GM23248 (cell line): ENCODE data around the gene CLEC3A. TPM values are rescaled to one million over a fixed set of nuclear protein-coding genes. Genes with fewer than 3 reads are reported as not detected.

ENCODE experiments used
- DNase-seq: peaks from one replicate; pipeline ENCODE4 v3.0.0-alpha.2; 2015
- H2AFZ ChIP-seq: fragments of 200-600 bp; sonication (generic); 2 replicates; pipeline ENCODE4 v1.6.1; 2016; ENCODE audit warnings: antibody characterized with exemption
- H3F3A ChIP-seq: fragments of 200-600 bp; sonication (generic); 2 replicates; pipeline ENCODE4 v1.6.1; 2016; ENCODE audit warnings: mild to moderate bottlenecking, antibody characterized with exemption, mixed run types; ENCODE audit not compliant: insufficient read depth
- H3K27ac ChIP-seq: fragments of 200-600 bp; sonication (generic); 2 replicates; pipeline ENCODE4 v1.5.1; 2016; ENCODE audit warnings: mild to moderate bottlenecking
- H3K27me3 ChIP-seq: fragments of 200-600 bp; sonication (generic); replicated peaks from 2 replicates; pipeline ENCODE4 v1.6.1; 2016; ENCODE audit warnings: mild to moderate bottlenecking; ENCODE audit not compliant: insufficient read depth
- H3K36me3 ChIP-seq: fragments of 200-600 bp; sonication (generic); 2 replicates; pipeline ENCODE4 v1.6.1; 2016; ENCODE audit warnings: low read depth, mild to moderate bottlenecking
- H3K4me1 ChIP-seq: fragments of 200-600 bp; sonication (generic); 2 replicates; pipeline ENCODE4 v1.6.1; 2016; ENCODE audit warnings: mild to moderate bottlenecking; ENCODE audit not compliant: insufficient read depth
- H3K4me2 ChIP-seq: fragments of 200-600 bp; sonication (generic); one replicate; pipeline ENCODE4 v1.6.1; 2016; ENCODE audit warnings: mild to moderate bottlenecking; ENCODE audit not compliant: unreplicated experiment
- H3K4me3 ChIP-seq: fragments of 200-600 bp; sonication (generic); 2 replicates; pipeline ENCODE4 v1.5.1; 2016; ENCODE audit warnings: mild to moderate bottlenecking
- H3K79me2 ChIP-seq: fragments of 200-600 bp; sonication (generic); 2 replicates; pipeline ENCODE4 v1.6.1; 2016; ENCODE audit warnings: mild to moderate bottlenecking; ENCODE audit not compliant: insufficient read depth
- H3K9ac ChIP-seq: fragments of 200-600 bp; sonication (generic); 2 replicates; pipeline ENCODE4 v1.6.1; 2016; ENCODE audit warnings: mild to moderate bottlenecking
- H3K9me2 ChIP-seq: fragments of 200-600 bp; sonication (generic); 2 replicates; pipeline ENCODE4 v1.6.1; 2016; ENCODE audit warnings: mixed run types, mild to moderate bottlenecking, moderate library complexity; ENCODE audit not compliant: insufficient read depth
- H3K9me3 ChIP-seq: fragments of 200-600 bp; sonication (generic); one replicate; pipeline ENCODE4 v1.6.1; 2017; ENCODE audit warnings: low read depth
- H4K20me1 ChIP-seq: fragments of 200-600 bp; sonication (generic); 2 replicates; pipeline ENCODE4 v1.6.0; 2016; ENCODE audit not compliant: insufficient read depth
- EZH2 ChIP-seq: fragments of 200-600 bp; sonication (generic); IDR thresholded peaks from 2 replicates; pipeline ENCODE4 v1.6.1; 2018; ENCODE audit warnings: antibody characterized with exemption, mild to moderate bottlenecking; ENCODE audit not compliant: insufficient read depth, poor library complexity, severe bottlenecking
- EZH2phosphoT487 ChIP-seq: fragments of 200-600 bp; sonication (generic); IDR thresholded peaks from 2 replicates; pipeline ENCODE4 v1.6.1; 2018; ENCODE audit warnings: antibody characterized with exemption, moderate library complexity, mild to moderate bottlenecking, low read depth; ENCODE audit not compliant: insufficient read depth
- WGBS, 2 experiments: methylation state at CpG; one replicate each; pipeline ENCODE4 v1.1.6; 2015 to 2017; ENCODE audit warnings: low lambda C conversion rate in 2 of 2, low coverage in 1 of 2; ENCODE audit errors: missing lambda C conversion rate in 2 of 2; 5-methylcytosine and 5-hydroxymethylcytosine counted together
- in situ Hi-C: fragments of 300-500 bp; cut with MboI; formaldehyde crosslinking; loops from 2 replicates; pipeline ENCODE4 v1.15.0; 2020
- polyA plus RNA-seq: library from polyadenylated mRNA; unstranded; fragments of >200 nt; fragmentation: Nextera tagmentation; extraction: Ambion mirVana; gene quantifications from 2 replicates; pipeline ENCODE4 v1.2.1, GENCODE V29; 2016
- total RNA-seq: library from RNA; depleted of rRNA; stranded (reverse); fragments of >200 nt; shearing (Covaris generic); gene quantifications from 2 replicates; pipeline ENCODE4 v1.2.3, GENCODE V29; 2014

Gene CLEC3A
- total and polyA plus RNA-seq, 2 experiments from 2014 or later, result not detected

DNA sequence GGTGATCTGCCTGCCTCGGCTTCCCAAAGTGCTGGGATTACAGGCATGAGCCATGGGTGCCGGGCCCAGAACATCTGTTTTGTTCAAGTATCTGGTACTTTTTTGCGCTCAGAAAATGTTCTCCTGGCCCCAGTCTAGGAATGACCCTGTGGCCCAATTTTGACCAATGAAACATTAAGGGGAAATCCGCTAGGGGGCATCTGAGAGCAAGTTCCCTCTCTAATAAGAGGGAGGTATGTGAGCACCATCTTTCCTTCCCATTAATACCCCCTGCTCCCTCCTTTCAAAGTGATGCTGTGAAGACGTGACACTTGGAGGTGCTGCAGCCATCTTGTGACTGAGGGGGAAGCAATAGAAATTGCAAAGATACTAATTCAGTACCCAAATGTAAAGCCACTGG lies 16.5 kb upstream of the CLEC3A start:
- Histone ChIP-seq H3K4me3 (no peak overlapping the region), H3K27ac (no peak overlapping the region), H3K9me3 (no peaks in the 10 kb centered on the region), H2AFZ (no peak overlapping the region), H3K79me2 (no peaks in the 10 kb centered on the region), H3K4me1 (no peaks in the 10 kb centered on the region), H3K27me3 (no peaks in the 10 kb centered on the region), H3F3A (no peaks in the 10 kb centered on the region), H3K9ac (no peak overlapping the region), H3K36me3 (no peaks in the 10 kb centered on the region), H3K9me2 (no peaks in the 10 kb centered on the region), H3K4me2 (no peak overlapping the region), H4K20me1 (no peaks in the 10 kb centered on the region)
- in situ Hi-C loops, result no loop called here
- peak; percentile 7 for DNase-seq
- no peak for TF ChIP-seq EZH2
- TF ChIP-seq EZH2phosphoT487, result no peak
- WGBS, 2 experiments, result 61 to 68% methylated on average over 5 of the region's 5 CpGs

DNA sequence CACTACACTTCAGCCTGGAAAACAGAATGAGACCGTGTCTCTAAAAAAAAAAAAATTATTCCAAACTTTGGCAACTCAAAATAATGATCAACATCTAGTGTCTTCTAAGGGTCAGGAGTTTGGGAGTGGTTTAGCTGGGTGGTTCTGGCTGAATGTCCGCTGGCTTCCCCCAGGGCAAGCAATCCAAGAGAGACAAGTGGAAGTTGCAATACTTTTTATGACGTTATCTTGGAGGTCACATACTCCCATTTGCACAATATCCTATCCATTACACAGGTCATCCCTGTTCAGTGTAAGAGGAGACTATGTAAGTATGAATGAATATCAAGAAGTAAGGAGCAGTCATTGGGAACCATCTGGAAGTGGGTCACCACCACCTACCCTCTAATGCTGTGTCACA lies 15.2 kb upstream of the CLEC3A start:
- 14 to 27% methylated on average over 3 of the region's 3 CpGs for WGBS, 2 experiments
- Histone ChIP-seq H3F3A (no peaks in the 10 kb centered on the region), H3K27me3 (no peaks in the 10 kb centered on the region), H3K79me2 (no peaks in the 10 kb centered on the region), H3K4me1 (no peaks in the 10 kb centered on the region), H3K9me3 (no peaks in the 10 kb centered on the region), H3K4me3 (no peak overlapping the region), H2AFZ (no peak overlapping the region), H3K27ac (no peak overlapping the region), H3K4me2 (no peak overlapping the region), H3K9me2 (no peaks in the 10 kb centered on the region), H3K36me3 (no peaks in the 10 kb centered on the region), H3K9ac (no peak overlapping the region), H4K20me1 (no peaks in the 10 kb centered on the region)
- in situ Hi-C loops, result no loop called here
- DNase-seq, result no peak
- no peak for TF ChIP-seq EZH2
- no peak for TF ChIP-seq EZH2phosphoT487

DNA sequence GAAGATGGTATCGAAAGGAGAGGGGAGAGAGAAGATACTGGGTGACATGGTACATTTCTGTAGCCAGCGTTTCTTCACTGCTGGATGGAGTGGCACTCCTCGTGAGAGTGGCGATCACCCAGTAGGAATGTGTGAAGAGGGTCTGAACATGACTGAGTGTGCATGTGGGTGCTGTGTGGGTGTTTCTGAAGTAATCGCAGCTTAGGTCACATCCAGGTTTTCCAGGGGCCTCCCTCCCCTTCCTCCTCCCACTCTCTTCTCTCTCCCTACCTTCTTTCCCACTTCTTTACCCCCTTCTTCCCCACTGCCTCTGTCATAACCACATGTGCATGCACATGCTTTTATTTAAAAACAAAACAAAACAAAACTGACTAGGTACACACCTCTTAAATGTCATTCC lies 1.8 kb downstream of the CLEC3A start:
- TF ChIP-seq EZH2phosphoT487 (no peak), EZH2 (no peak)
- Histone ChIP-seq H3K9me3 (no peaks in the 10 kb centered on the region), H2AFZ (no peak overlapping the region), H3K79me2 (no peaks in the 10 kb centered on the region), H4K20me1 (no peaks in the 10 kb centered on the region), H3K4me2 (no peak overlapping the region), H3K27me3 (no peaks in the 10 kb centered on the region), H3F3A (no peaks in the 10 kb centered on the region), H3K27ac (no peak overlapping the region), H3K9me2 (no peaks in the 10 kb centered on the region), H3K4me3 (no peak overlapping the region), H3K36me3 (no peaks in the 10 kb centered on the region), H3K4me1 (no peaks in the 10 kb centered on the region), H3K9ac (no peak overlapping the region)
- DNase-seq, result no peak
- in situ Hi-C loops, result no loop called here
- WGBS, 2 experiments, result 67 to 69% methylated on average over 5 of the region's 5 CpGs

DNA sequence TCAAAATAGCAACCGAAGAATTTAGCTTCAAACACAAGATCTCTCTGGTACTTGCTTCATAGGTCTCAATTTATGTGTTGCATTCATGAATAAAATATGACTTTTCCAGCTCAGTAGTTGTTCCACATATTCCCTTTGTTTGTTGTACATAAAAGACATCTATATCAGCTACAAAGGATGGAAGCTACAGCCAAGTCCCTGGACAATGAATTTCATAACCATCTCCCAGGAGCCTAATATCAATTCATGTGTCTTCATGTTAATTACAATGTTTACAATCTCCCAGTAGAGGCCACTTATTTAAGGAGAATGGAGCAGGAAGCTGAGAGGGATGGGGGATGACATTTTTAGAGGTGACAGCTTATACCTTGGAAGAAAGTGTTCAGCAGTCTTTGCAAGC lies 3.3 kb downstream of the CLEC3A start:
- no peak for DNase-seq
- no peaks in the 10 kb centered on the region for H4K20me1 ChIP-seq
- in situ Hi-C loops, result no loop called here
- 69 to 72% methylated on average over 1 of the region's 1 CpG for WGBS, 2 experiments
- H3K27me3 ChIP-seq, result no peaks in the 10 kb centered on the region
- no peaks in the 10 kb centered on the region for H3K9me2 ChIP-seq
- H3K4me3 ChIP-seq, result no peak overlapping the region
- no peak overlapping the region for H3K27ac ChIP-seq
- no peaks in the 10 kb centered on the region for H3K9me3 ChIP-seq
- TF ChIP-seq EZH2phosphoT487 (no peak), EZH2 (no peak)
- H2AFZ ChIP-seq, result no peak overlapping the region
- H3K4me1 ChIP-seq, result no peaks in the 10 kb centered on the region
- H3K79me2 ChIP-seq, result no peaks in the 10 kb centered on the region
- no peaks in the 10 kb centered on the region for H3K36me3 ChIP-seq
- no peak overlapping the region for H3K9ac ChIP-seq
- H3K4me2 ChIP-seq, result no peak overlapping the region
- H3F3A ChIP-seq, result no peaks in the 10 kb centered on the region

DNA sequence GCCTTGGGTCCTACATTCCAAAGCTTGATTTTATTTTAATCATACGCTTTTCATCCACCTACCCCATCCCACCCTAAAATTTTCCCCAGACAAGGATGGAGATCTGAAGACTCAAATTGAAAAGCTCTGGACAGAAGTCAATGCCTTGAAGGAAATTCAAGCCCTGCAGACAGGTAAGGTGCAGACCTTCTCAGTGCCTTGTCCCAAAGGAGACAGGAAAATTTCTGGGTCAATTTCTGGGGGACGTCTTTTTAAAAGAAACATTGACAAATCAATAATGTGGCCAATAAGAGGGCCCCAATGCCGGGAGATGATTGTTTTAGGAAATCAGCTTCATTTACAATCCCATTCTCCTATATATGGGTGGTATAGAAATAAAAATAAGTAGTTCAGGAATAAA lies 5.7 kb downstream of the CLEC3A start:
- WGBS, 2 experiments, result 23 to 30% methylated on average over 3 of the region's 3 CpGs
- Histone ChIP-seq H4K20me1 (no peaks in the 10 kb centered on the region), H3K9me3 (no peaks in the 10 kb centered on the region), H3K4me1 (no peaks in the 10 kb centered on the region), H3K4me2 (no peak overlapping the region), H3K27me3 (no peaks in the 10 kb centered on the region), H3F3A (no peaks in the 10 kb centered on the region), H3K27ac (no peak overlapping the region), H3K9ac (no peak overlapping the region), H3K36me3 (no peaks in the 10 kb centered on the region), H3K79me2 (no peaks in the 10 kb centered on the region), H3K9me2 (no peaks in the 10 kb centered on the region), H2AFZ (no peak overlapping the region), H3K4me3 (no peak overlapping the region)
- DNase-seq, result no peak
- in situ Hi-C loops, result no loop called here
- TF ChIP-seq EZH2phosphoT487, result no peak
